ENCODE data around the gene ARID1A.
A peak's percentile ranks its signal among the peaks of the same experiment; 100 is the strongest.

DNA sequence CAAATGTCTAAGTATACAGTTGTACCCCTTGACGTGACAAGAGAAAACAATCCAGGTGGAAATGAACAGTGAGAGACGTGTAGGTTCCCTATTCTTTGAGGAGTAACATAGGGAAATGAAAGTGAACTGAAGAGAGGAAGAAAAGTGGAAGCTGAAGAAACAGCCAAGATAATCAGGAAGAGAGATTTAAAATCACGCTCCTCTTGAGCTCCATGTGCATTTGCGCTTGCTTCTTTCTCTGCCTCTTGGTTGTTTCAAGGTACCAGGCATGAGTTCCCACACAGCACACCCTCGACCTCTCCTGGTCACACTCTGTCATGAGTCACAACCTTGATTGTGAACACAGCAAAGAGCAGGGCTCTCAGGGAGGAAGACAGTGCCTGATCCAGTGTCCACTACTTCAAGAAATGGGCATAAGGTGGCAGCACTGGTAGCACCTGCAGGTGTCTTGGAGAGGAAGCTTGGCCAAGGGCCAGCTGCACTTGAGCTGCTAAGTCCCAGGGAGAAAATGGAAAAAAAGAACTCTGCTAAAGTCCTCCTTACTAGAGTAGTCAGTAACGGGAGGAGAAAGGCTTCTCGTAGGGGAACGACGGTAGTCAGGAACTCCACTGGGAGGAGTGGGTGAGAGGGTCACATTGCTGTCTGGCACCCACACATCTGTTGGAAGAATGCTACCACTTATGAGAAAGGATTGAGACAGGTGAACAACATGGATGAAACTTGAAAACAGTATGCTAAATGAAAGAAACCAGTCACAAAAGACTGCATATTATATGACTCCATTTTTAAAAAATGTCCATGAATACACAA lies 18.3 kb upstream of the ARID1A start:
- TF ChIP-seq, protein P1, sequence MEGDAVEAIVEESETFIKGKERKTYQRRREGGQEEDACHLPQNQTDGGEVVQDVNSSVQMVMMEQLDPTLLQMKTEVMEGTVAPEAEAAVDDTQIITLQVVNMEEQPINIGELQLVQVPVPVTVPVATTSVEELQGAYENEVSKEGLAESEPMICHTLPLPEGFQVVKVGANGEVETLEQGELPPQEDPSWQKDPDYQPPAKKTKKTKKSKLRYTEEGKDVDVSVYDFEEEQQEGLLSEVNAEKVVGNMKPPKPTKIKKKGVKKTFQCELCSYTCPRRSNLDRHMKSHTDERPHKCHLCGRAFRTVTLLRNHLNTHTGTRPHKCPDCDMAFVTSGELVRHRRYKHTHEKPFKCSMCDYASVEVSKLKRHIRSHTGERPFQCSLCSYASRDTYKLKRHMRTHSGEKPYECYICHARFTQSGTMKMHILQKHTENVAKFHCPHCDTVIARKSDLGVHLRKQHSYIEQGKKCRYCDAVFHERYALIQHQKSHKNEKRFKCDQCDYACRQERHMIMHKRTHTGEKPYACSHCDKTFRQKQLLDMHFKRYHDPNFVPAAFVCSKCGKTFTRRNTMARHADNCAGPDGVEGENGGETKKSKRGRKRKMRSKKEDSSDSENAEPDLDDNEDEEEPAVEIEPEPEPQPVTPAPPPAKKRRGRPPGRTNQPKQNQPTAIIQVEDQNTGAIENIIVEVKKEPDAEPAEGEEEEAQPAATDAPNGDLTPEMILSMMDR (conservative IDR thresholded peaks at IDR 0.05; ENCODE audit: low read length): peak; percentile 96
- TF ChIP-seq EZH2phosphoT487 (IDR thresholded peaks at IDR 0.05; ENCODE audit: borderline replicate concordance): no peak
